ENCODE measurements around the gene ITSN1. TPM values are rescaled to one million over a fixed set of nuclear protein-coding genes. Genes with fewer than 3 reads are reported as not detected.

Gene ITSN1
- total RNA-seq, 4 donors from 2014 or later: 14.5 to 33.1 (median 26.9) TPM

DNA sequence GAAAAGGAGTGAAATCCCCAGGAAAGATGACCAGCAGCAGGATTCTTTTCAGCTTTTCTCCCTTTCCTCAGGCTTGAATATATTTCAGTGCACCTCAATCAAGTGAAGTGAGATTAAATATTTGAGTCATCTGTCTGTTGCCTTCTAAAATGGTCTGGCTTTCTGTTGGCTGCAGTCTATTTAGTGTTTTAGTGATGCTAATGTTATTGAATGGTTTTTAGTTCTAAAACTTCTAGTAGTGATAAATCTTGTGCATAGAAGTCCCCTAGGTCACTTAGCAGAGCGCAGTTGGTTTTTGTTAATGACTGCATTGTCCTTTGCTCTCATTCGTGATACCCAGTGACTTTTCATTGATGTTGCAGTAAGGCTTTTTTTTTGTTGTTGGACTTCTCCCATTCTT, 53.5 kb downstream of the ITSN1 start:
- Histone ChIP-seq H3K27ac (no peak overlapping the region), H3K9me3 (no peaks in the 10 kb centered on the region), H3K27me3 (no peaks in the 10 kb centered on the region), H3K4me1 (peaks cover 18 to 20% of the 10 kb centered on the region in 2 donors), H3K36me3 (no peaks in the 10 kb centered on the region), H3K4me3 (no peak overlapping the region)
- no peak for DNase-seq
- intact Hi-C loops (cut with DNase I; ENCODE audit: low total_unique reads): no loop called here
- in situ Hi-C loops (cut with MboI; ENCODE audit: low sequenced_read_pairs in 4 of 4): no loop called here
- TF ChIP-seq POLR2A (IDR thresholded peaks at IDR 0.05): no peak
- TF ChIP-seq, protein P1, sequence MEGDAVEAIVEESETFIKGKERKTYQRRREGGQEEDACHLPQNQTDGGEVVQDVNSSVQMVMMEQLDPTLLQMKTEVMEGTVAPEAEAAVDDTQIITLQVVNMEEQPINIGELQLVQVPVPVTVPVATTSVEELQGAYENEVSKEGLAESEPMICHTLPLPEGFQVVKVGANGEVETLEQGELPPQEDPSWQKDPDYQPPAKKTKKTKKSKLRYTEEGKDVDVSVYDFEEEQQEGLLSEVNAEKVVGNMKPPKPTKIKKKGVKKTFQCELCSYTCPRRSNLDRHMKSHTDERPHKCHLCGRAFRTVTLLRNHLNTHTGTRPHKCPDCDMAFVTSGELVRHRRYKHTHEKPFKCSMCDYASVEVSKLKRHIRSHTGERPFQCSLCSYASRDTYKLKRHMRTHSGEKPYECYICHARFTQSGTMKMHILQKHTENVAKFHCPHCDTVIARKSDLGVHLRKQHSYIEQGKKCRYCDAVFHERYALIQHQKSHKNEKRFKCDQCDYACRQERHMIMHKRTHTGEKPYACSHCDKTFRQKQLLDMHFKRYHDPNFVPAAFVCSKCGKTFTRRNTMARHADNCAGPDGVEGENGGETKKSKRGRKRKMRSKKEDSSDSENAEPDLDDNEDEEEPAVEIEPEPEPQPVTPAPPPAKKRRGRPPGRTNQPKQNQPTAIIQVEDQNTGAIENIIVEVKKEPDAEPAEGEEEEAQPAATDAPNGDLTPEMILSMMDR (IDR thresholded peaks at IDR 0.05 in 4 of 5, conservative IDR thresholded peaks at IDR 0.05 in 1 of 5): no peak
- ATAC-seq: no peak

DNA sequence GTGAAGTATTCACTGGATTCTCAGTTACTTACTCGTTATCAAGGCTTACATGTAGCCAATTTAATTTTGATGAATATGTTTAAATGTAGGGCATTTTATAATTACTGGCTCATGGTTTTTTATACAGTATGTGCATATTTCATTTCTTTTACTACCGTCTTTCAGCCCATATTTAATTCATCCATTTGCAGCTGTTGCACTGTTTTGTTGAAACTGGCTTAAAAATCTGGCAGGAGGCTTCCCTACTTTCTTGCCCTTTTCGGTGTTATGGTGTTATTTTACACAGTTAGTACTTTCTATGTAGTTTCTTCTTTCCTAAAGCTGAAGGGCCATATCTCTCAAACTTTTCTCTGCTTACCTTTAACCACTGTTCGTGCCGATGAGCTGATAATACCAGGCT, 54.2 kb downstream of the ITSN1 start:
- Histone ChIP-seq H3K27ac (no peak overlapping the region), H3K4me3 (no peak overlapping the region), H3K9me3 (no peaks in the 10 kb centered on the region), H3K4me1 (peaks cover 17 to 20% of the 10 kb centered on the region in 2 donors), H3K27me3 (no peaks in the 10 kb centered on the region), H3K36me3 (no peaks in the 10 kb centered on the region)
- in situ Hi-C loops (cut with MboI; ENCODE audit: low sequenced_read_pairs in 4 of 4) (no loop called here), intact Hi-C loops (cut with DNase I; ENCODE audit: low total_unique reads) (no loop called here)
- TF ChIP-seq, protein P1 (IDR thresholded peaks at IDR 0.05 in 4 of 5, conservative IDR thresholded peaks at IDR 0.05 in 1 of 5): no peak
- TF ChIP-seq POLR2A (IDR thresholded peaks at IDR 0.05): no peak
- ATAC-seq (no peak), DNase-seq (no peak)

- H3K4me1 ChIP-seq: peaks cover 13% of the 10 kb centered on the region in 2 donors
- intact Hi-C loops (cut with DNase I; ENCODE audit: low total_unique reads): no loop called here
- no peak for DNase-seq
- no peak for TF ChIP-seq POLR2A (IDR thresholded peaks at IDR 0.05)
- no peak for ATAC-seq
- H3K4me3 ChIP-seq: no peak overlapping the region
- H3K36me3 ChIP-seq: no peaks in the 10 kb centered on the region
- no peaks in the 10 kb centered on the region for H3K9me3 ChIP-seq
- H3K27ac ChIP-seq: no peak overlapping the region
- no peaks in the 10 kb centered on the region for H3K27me3 ChIP-seq
- in situ Hi-C loops (cut with MboI; ENCODE audit: low sequenced_read_pairs in 4 of 4): no loop called here
These were observed 56.0 kb downstream of the ITSN1 start for GRCh38 chr21:33698087-33698860.

GRCh38 chr21:33699277-33699676, 57.0 kb downstream of the ITSN1 start:
- Histone ChIP-seq H3K27ac (no peak overlapping the region), H3K9me3 (no peaks in the 10 kb centered on the region), H3K4me1 (peaks cover 13% of the 10 kb centered on the region in 2 donors), H3K36me3 (no peaks in the 10 kb centered on the region), H3K27me3 (no peaks in the 10 kb centered on the region), H3K4me3 (no peak overlapping the region)
- TF ChIP-seq, protein P1 (IDR thresholded peaks at IDR 0.05 in 4 of 5, conservative IDR thresholded peaks at IDR 0.05 in 1 of 5): no peak
- TF ChIP-seq POLR2A (IDR thresholded peaks at IDR 0.05): no peak
- intact Hi-C loops (cut with DNase I; ENCODE audit: low total_unique reads) (no loop called here), in situ Hi-C loops (cut with MboI; ENCODE audit: low sequenced_read_pairs in 4 of 4) (no loop called here)
- no peak for ATAC-seq
- DNase-seq: no peak

GRCh38 chr21:33700491-33700890, 58.2 kb downstream of the ITSN1 start:
- Histone ChIP-seq H3K36me3 (no peaks in the 10 kb centered on the region), H3K9me3 (no peaks in the 10 kb centered on the region), H3K27me3 (no peaks in the 10 kb centered on the region), H3K27ac (no peak overlapping the region), H3K4me3 (no peak overlapping the region), H3K4me1 (peaks cover 10 to 13% of the 10 kb centered on the region in 2 donors)
- intact Hi-C loops (cut with DNase I; ENCODE audit: low total_unique reads): no loop called here
- DNase-seq (no peak), ATAC-seq (no peak)
- no peak for TF ChIP-seq POLR2A (IDR thresholded peaks at IDR 0.05)
- TF ChIP-seq, protein P1 (IDR thresholded peaks at IDR 0.05 in 4 of 5, conservative IDR thresholded peaks at IDR 0.05 in 1 of 5): no peak
- in situ Hi-C loops (cut with MboI; ENCODE audit: low sequenced_read_pairs in 4 of 4): no loop called here

Measured in gastrocnemius medialis (tissue), 4 donors.